Ovary (tissue), 9 donors: ENCODE data around the gene LCLAT1. TPM values are rescaled to one million over a fixed set of nuclear protein-coding genes. Genes with fewer than 3 reads are reported as not detected.

ENCODE experiments used
- DNase-seq, 5 donors: peaks; one replicate each; pipeline ENCODE4 v3.0.0-alpha.2; 2019 to 2020
- H3K27ac ChIP-seq, 2 donors: fragments of 200-600 bp; one replicate each; pipeline versions ENCODE4 v1.5.1 to v1.8.0; 2019 to 2022
- H3K27me3 ChIP-seq: fragments of 200-600 bp; one replicate; pipeline ENCODE4 v1.8.0; 2022
- H3K36me3 ChIP-seq: fragments of 200-600 bp; sonication (generic); one replicate; pipeline ENCODE4 v1.5.1; 2019
- H3K4me1 ChIP-seq: one replicate; pipeline ENCODE4 v1.8.1; 2013; ENCODE audit warnings: mild to moderate bottlenecking, moderate library complexity; ENCODE audit not compliant: insufficient read depth
- H3K4me3 ChIP-seq: fragments of 200-600 bp; sonication (generic); one replicate; pipeline ENCODE4 v1.5.1; 2017
- H3K9me3 ChIP-seq, 2 donors: fragments of 200-600 bp in 1 of 2; sonication (generic) in 1 of 2; one replicate each; pipeline versions ENCODE4 v1.5.1 to v1.8.1; 2013 to 2019; ENCODE audit warnings: mild to moderate bottlenecking in 1 of 2, moderate library complexity in 1 of 2
- CTCF ChIP-seq, 3 donors: fragments of 450-650 bp in 2 of 3; fragments of 200-600 bp in 1 of 3; IDR thresholded peaks; one replicate each; pipeline versions ENCODE4 v1.5.1 to v1.8.0; 2016 to 2022; ENCODE audit warnings: antibody characterized with exemption in 3 of 3, mild to moderate bottlenecking in 1 of 3
- EP300 ChIP-seq: sonication (generic); formaldehyde crosslinking; IDR thresholded peaks from one replicate; pipeline ENCODE4 v1.6.1; 2017; ENCODE audit warnings: antibody characterized with exemption
- POLR2A ChIP-seq: fragments of 450-650 bp; IDR thresholded peaks from one replicate; pipeline ENCODE4 v1.6.1; 2017; ENCODE audit warnings: antibody characterized with exemption, mild to moderate bottlenecking, moderate library complexity
- WGBS, 3 donors: extraction: QIAGEN DNeasy Blood & Tissue Kit in 1 of 3; methylation state at CpG; one replicate each; pipeline versions ENCODE4 v1.1.5 to v1.1.7; 2013 to 2017; 5-methylcytosine and 5-hydroxymethylcytosine counted together
- intact Hi-C, 4 donors: fragments of 100-400 bp; cut with DNase I; formaldehyde crosslinking; loops; one replicate each; pipeline versions ENCODE4 v1.11.0 to v1.15.1; 2022 to 2023
- polyA plus RNA-seq, 2 donors: library from polyadenylated mRNA; stranded (reverse); fragments of 200-250 nt in 1 of 2; fragments of 350-450 nt in 1 of 2; fragmentation: Illumina TruSeq in 1 of 2; extraction: RNeasy Lipid Tissue Mini Kit (QIAGEN cat#74804) in 1 of 2; gene quantifications; one replicate each; pipeline ENCODE4 v1.2.3, GENCODE V29; 2013 to 2014
- total RNA-seq, 7 donors: library from RNA; depleted of rRNA in 2 of 7; stranded (reverse); fragments of >200 nt in 2 of 7; fragmentation: NEBNext Ultra II Directional in 3 of 7; extraction: Animal tissue kit (Norgen Biotek cat#: 25700) in 3 of 7; gene quantifications; one replicate each; pipeline versions ENCODE4 v1.1.0 to v1.2.4, GENCODE V29; 2016 to 2023
- donor health status: DM: no; HTN: no; CAD: no; lungs with moderate emphysema.
- donor health status: DM: no; HTN: no; CAD: no.
- donor health status: Bipolar disorder and iron deficiency.
- donor health status: DM: yes; HTN: yes; CAD: no.
- donor health status: DM: no; HTN: no; CAD: no.
- donor health status: DM: yes; HTN: yes; CAD: no.

The LCLAT1 gene
- total and polyA plus RNA-seq, 9 donors: 3.2 to 26.5 (median 22.6) TPM

- no peak for TF ChIP-seq EP300
- no peak for TF ChIP-seq CTCF (IDR thresholded peaks at IDR 0.05)
- no peak for TF ChIP-seq POLR2A
- 96 to 97% (median 96%) methylated on average over 3 of the region's 3 CpGs for WGBS, 3 donors
These were observed 198.2 kb downstream of the LCLAT1 start for GRCh38 chr2:30645081-30645744.

GRCh38 chr2:30645745-30646119, 198.7 kb downstream of the LCLAT1 start:
- Histone ChIP-seq H3K9me3 (no peaks in the 10 kb centered on the region), H3K36me3 (no peaks in the 10 kb centered on the region), H3K4me3 (no peak overlapping the region), H3K27ac (no peak overlapping the region), H3K4me1 (no peaks in the 10 kb centered on the region), H3K27me3 (no peaks in the 10 kb centered on the region)
- WGBS, 3 donors: 91 to 96% (median 92%) methylated on average over 3 of the region's 3 CpGs
- DNase-seq: no peak
- intact Hi-C loops: no loop called here
- TF ChIP-seq CTCF (IDR thresholded peaks at IDR 0.05) (no peak), EP300 (no peak), POLR2A (no peak)

More at GRCh38 chr2:30645081-30645744, 198.2 kb downstream of the LCLAT1 start:
- H3K9me3 ChIP-seq: no peaks in the 10 kb centered on the region
- H3K36me3 ChIP-seq: no peaks in the 10 kb centered on the region
- no peak overlapping the region for H3K27ac ChIP-seq
- H3K27me3 ChIP-seq: no peaks in the 10 kb centered on the region
- no peak for DNase-seq
- H3K4me3 ChIP-seq: no peak overlapping the region
- H3K4me1 ChIP-seq: no peaks in the 10 kb centered on the region
- intact Hi-C loops: no loop called here

GRCh38 chr2:30647752-30648457, 200.9 kb downstream of the LCLAT1 start:
- Histone ChIP-seq H3K4me1 (no peaks in the 10 kb centered on the region), H3K4me3 (no peak overlapping the region), H3K36me3 (no peaks in the 10 kb centered on the region), H3K27ac (no peak overlapping the region), H3K27me3 (no peaks in the 10 kb centered on the region), H3K9me3 (no peaks in the 10 kb centered on the region)
- TF ChIP-seq POLR2A: no peak
- 86 to 88% (median 87%) methylated on average over 11 of the region's 11 CpGs for WGBS, 3 donors
- DNase-seq: no peak
- intact Hi-C loops: no loop called here

- no peaks in the 10 kb centered on the region for H3K4me1 ChIP-seq
- TF ChIP-seq POLR2A: no peak
- TF ChIP-seq EP300: no peak
- TF ChIP-seq CTCF (IDR thresholded peaks at IDR 0.05): no peak
- H3K27me3 ChIP-seq: no peaks in the 10 kb centered on the region
- 40 to 79% (median 75%) methylated on average over 4 of the region's 4 CpGs for WGBS, 3 donors
- no peak overlapping the region for H3K27ac ChIP-seq
- H3K9me3 ChIP-seq: no peaks in the 10 kb centered on the region
- H3K36me3 ChIP-seq: no peaks in the 10 kb centered on the region
- intact Hi-C loops: no loop called here
- no peak overlapping the region for H3K4me3 ChIP-seq
- no peak for DNase-seq
These were observed 202.2 kb downstream of the LCLAT1 start for GRCh38 chr2:30649278-30649677.

GRCh38 chr2:30649828-30650227, 202.8 kb downstream of the LCLAT1 start:
- Histone ChIP-seq H3K4me1 (no peaks in the 10 kb centered on the region), H3K9me3 (no peaks in the 10 kb centered on the region), H3K27ac (no peak overlapping the region), H3K4me3 (no peak overlapping the region), H3K36me3 (no peaks in the 10 kb centered on the region), H3K27me3 (no peaks in the 10 kb centered on the region)
- intact Hi-C loops: no loop called here
- 78 to 86% (median 79%) methylated on average over 5 of the region's 5 CpGs for WGBS, 3 donors
- no peak for TF ChIP-seq POLR2A
- TF ChIP-seq CTCF (IDR thresholded peaks at IDR 0.05): no peak
- no peak for TF ChIP-seq EP300
- DNase-seq: no peak
